Lower leg skin (tissue), 3 donors: ENCODE measurements around the gene ZER1.

Experiments
- CTCF ChIP-seq, 3 donors: fragments of 450-650 bp; IDR thresholded peaks; one replicate each; pipeline ENCODE4 v1.5.1; 2016; ENCODE audit warnings: antibody characterized with exemption in 3 of 3, mild to moderate bottlenecking in 3 of 3, moderate library complexity in 2 of 3
- POLR2A ChIP-seq, 2 donors: fragments of 450-650 bp; IDR thresholded peaks; one replicate each; pipeline ENCODE4 v1.6.1; 2016 to 2017; ENCODE audit warnings: antibody characterized with exemption in 2 of 2, mild to moderate bottlenecking in 1 of 2, moderate library complexity in 1 of 2

GRCh38 chr9:128800061-128800460 is 28.3 kb upstream of the ZER1 start:
- TF ChIP-seq CTCF (IDR thresholded peaks at IDR 0.05), result no peak
- TF ChIP-seq POLR2A (IDR thresholded peaks at IDR 0.05), result no peak
